ENCODE measurements around the gene BCO1.

DNA sequence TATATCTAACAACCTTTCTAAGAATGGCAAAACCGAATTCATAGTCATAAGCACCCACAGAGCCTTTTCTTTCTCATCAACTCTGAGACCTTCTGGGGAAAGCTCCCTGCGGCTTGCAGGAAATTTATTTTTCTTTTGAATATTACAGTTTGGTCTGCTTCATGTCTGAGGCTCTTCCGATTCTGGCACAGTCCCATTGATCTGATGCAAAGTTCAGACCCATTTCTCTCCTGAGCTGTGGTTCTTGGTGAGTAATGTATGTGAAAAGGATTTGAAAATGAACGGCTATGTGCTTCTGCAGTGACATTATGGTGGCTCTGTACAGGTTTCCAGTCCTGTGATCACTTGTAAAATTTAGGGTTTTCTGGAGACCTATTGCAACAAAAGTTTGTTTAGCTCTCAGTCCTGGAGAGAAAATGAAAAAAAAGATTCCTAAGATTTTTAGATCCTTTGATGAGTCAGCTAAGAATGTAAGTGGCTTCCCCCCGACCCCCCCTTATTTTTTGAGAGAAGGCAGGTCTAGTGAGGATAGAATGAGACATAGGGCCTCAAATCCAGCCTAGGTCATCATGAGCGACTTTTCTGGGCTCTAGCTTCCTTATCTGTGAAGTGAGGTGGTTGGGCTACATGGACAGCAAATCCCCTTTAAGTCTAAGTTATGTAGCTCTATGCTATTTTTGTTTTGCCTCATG lies 80.9 kb downstream of the BCO1 start:
- TF ChIP-seq POLR2A (IDR thresholded peaks at IDR 0.05; ENCODE audit: low read depth) (no peak), POLR2AphosphoS5 (IDR thresholded peaks at IDR 0.05) (peak in 1 of 2 donors; percentile 22)
- TF ChIP-seq, protein P1, sequence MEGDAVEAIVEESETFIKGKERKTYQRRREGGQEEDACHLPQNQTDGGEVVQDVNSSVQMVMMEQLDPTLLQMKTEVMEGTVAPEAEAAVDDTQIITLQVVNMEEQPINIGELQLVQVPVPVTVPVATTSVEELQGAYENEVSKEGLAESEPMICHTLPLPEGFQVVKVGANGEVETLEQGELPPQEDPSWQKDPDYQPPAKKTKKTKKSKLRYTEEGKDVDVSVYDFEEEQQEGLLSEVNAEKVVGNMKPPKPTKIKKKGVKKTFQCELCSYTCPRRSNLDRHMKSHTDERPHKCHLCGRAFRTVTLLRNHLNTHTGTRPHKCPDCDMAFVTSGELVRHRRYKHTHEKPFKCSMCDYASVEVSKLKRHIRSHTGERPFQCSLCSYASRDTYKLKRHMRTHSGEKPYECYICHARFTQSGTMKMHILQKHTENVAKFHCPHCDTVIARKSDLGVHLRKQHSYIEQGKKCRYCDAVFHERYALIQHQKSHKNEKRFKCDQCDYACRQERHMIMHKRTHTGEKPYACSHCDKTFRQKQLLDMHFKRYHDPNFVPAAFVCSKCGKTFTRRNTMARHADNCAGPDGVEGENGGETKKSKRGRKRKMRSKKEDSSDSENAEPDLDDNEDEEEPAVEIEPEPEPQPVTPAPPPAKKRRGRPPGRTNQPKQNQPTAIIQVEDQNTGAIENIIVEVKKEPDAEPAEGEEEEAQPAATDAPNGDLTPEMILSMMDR (IDR thresholded peaks at IDR 0.05): no peak
